Right lobe of liver (tissue), 6 donors: Measurements from ENCODE around the gene MAG. TPM values are rescaled to one million over a fixed set of nuclear protein-coding genes. Genes with fewer than 3 reads are reported as not detected.

Source experiments
- ATAC-seq, 4 donors: fragments of 200-7000 bp; cut with Tn5 transposase; one replicate each; pipeline ENCODE4 v1.9.1; 2020; ENCODE audit warnings: mild to moderate bottlenecking in 4 of 4, moderate library complexity in 4 of 4
- DNase-seq, 3 donors: peaks; one replicate each; pipeline ENCODE4 v3.0.0-alpha.2; 2020
- H3K27ac ChIP-seq, 3 donors: fragments of 200-600 bp; one replicate each; pipeline ENCODE4 v1.8.0; 2022
- H3K27me3 ChIP-seq, 2 donors: fragments of 200-600 bp; one replicate each; pipeline ENCODE4 v1.8.0; 2022
- H3K36me3 ChIP-seq, 4 donors: fragments of 200-600 bp; sonication (generic) in 1 of 4; one replicate each; pipeline versions ENCODE4 v1.5.1 to v1.8.0; 2017 to 2022; ENCODE audit warnings: control low read depth in 1 of 4
- H3K4me1 ChIP-seq, 4 donors: fragments of 200-600 bp; sonication (generic) in 1 of 4; one replicate each; pipeline versions ENCODE4 v1.5.1 to v1.8.0; 2017 to 2022; ENCODE audit warnings: control low read depth in 1 of 4
- H3K4me3 ChIP-seq, 3 donors: fragments of 200-600 bp; one replicate each; pipeline ENCODE4 v1.8.0; 2022
- H3K9me3 ChIP-seq, 4 donors: fragments of 200-600 bp; sonication (generic) in 1 of 4; one replicate each; pipeline versions ENCODE4 v1.5.1 to v1.8.0; 2017 to 2022; ENCODE audit warnings: control low read depth in 1 of 4
- CTCF ChIP-seq, 4 donors: fragments of 200-600 bp in 3 of 4; fragments of 450-650 bp in 1 of 4; IDR thresholded peaks; one replicate each; pipeline versions ENCODE4 v1.5.1 to v1.8.0; 2016 to 2022; ENCODE audit warnings: antibody characterized with exemption in 4 of 4, mild to moderate bottlenecking in 2 of 4
- POLR2A ChIP-seq: fragments of 450-650 bp; IDR thresholded peaks from one replicate; pipeline ENCODE4 v1.6.1; 2017; ENCODE audit warnings: antibody characterized with exemption, mild to moderate bottlenecking
- WGBS: methylation state at CpG from one replicate; pipeline ENCODE4 v1.1.6; 2018; ENCODE audit warnings: low coverage, low lambda C conversion rate; ENCODE audit not compliant: insufficient coverage; ENCODE audit errors: missing lambda C conversion rate; 5-methylcytosine and 5-hydroxymethylcytosine counted together
- intact Hi-C, 2 donors: fragments of 100-400 bp; cut with DNase I; formaldehyde crosslinking; loops; one replicate each; pipeline versions ENCODE4 v1.11.2 to v1.14.1; 2022
- total RNA-seq, 6 experiments: library from RNA; depleted of rRNA in 2 of 6; stranded (reverse); fragments of >200 nt in 2 of 6; fragmentation: NEBNext Ultra II Directional in 3 of 6; extraction: Animal tissue kit (Norgen Biotek cat#: 25700) in 3 of 6; gene quantifications; one replicate each; pipeline versions ENCODE4 v1.1.0 to v1.2.4, GENCODE V29; 2016 to 2023
- donor health status: DM: no; HTN: yes; CAD: no.
- donor health status: DM: no; HTN: no; CAD: no.
- donor health status: DM: no; HTN: no; CAD: no.
- donor health status: DM: no; HTN: yes; CAD: no.
- donor health status: DM: no; HTN: yes; CAD: no.

Gene MAG
- total RNA-seq, 6 experiments from 2014 or later, result 0.40 TPM; not detected in 5

GRCh38 chr19:35347171-35347929, 55.4 kb downstream of the MAG start, which contains the start of gene FFAR1:
TSS of gene FFAR1 (plus strand) at chr19:35347902. CDS start at chr19:35351552, 3,650 bp downstream.
- Histone ChIP-seq H3K27ac (no peak within 1 kb of the TSS), H3K36me3 (no peaks in the 10 kb centered on the region), H3K4me1 (no peaks in the 10 kb centered on the region), H3K27me3 (no peaks in the 10 kb centered on the region), H3K9me3 (no peaks in the 10 kb centered on the region), H3K4me3 (no peak within 1 kb of the TSS)
- TF ChIP-seq CTCF (IDR thresholded peaks at IDR 0.05) (no peak), POLR2A (no peak)
- peak in 3 of 4 donors; percentile 13 to 54 (median 40) for ATAC-seq
- intact Hi-C loops, result loop anchor here in 1 of 2 donors (10.0 kb wide), 1 partner anchor 127 kb away; no protein-coding TSS in a partner anchor
- 44% methylated on average over 15 of the region's 18 CpGs for WGBS
- DNase-seq, result peak in 2 of 3 donors; percentile 35 to 44

DNA sequence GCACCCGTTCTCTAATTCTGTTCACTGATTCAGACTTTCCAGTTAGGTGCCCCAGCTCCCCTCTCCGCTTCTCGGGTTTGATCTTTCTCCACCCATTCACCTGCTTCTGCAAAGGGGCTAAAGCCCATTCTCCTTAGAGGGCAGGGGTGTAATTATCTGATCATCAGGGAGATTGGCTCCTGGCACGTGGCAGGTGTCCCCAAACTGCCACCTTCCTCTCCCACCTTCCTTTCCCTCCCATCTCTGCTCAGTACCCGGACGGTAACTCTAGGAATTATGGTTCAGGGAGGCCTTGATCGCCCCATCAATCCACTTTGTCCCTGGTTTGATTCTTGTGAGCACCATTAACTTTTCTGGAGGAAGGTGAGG, 56.0 kb downstream of the MAG start:
- intact Hi-C loops, result loop anchor here in 1 of 2 donors (10.0 kb wide), 1 partner anchor 127 kb away; no protein-coding TSS in a partner anchor
- no peaks in the 10 kb centered on the region for H3K36me3 ChIP-seq
- TF ChIP-seq POLR2A (no peak), CTCF (IDR thresholded peaks at IDR 0.05) (no peak)
- no peaks in the 10 kb centered on the region for H3K9me3 ChIP-seq
- H3K4me1 ChIP-seq, result no peaks in the 10 kb centered on the region
- DNase-seq, result peak in 2 of 3 donors; percentile 22 to 25
- 67% methylated on average over 7 of the region's 7 CpGs for WGBS
- H3K4me3 ChIP-seq, result no peak overlapping the region
- ATAC-seq, result no peak
- no peaks in the 10 kb centered on the region for H3K27me3 ChIP-seq
- no peak overlapping the region for H3K27ac ChIP-seq

DNA sequence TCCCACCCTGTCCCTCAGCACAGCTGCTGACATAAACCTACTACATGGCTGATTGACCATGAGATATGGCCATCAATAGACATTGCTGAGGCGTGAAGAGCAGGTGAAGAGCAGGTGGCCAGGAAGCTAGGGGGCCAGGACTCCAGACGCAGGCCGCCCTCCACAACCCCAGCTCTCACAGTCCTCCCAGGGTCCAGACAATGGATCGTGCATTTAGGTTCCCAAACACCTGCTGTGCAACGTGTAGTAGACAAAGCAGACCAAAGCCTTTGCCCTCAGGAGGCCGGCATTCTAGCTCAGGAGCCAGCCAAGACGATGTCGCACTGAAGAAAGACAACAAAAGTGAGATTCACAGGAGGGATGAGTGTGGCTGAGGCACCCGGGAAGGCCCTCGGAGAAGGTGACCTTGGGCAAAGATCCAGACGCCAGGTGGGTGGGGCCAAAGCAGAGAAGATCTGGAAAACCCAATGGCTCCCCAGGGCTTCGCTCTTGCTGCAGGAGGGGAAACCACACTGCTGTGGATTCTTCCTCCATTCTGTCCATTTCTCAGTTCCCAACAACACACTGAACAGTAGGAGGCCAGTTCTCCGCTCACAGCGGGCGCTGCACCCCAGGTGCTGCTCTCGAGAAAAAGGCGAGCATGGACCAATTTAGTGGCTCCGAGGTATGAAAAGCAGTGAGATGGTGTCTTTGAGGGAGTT, 57.1 kb downstream of the MAG start:
- Histone ChIP-seq H3K36me3 (no peaks in the 10 kb centered on the region), H3K27ac (no peak overlapping the region), H3K27me3 (no peaks in the 10 kb centered on the region), H3K9me3 (no peaks in the 10 kb centered on the region), H3K4me1 (no peaks in the 10 kb centered on the region), H3K4me3 (no peak overlapping the region)
- intact Hi-C loops, result loop anchor here in 1 of 2 donors (10.0 kb wide), 1 partner anchor 126 kb away; no protein-coding TSS in a partner anchor
- WGBS, result 76% methylated on average over 14 of the region's 18 CpGs
- DNase-seq (peak in 2 of 3 donors; percentile 39 to 40), ATAC-seq (no peak)
- TF ChIP-seq POLR2A, result no peak
- no peak for TF ChIP-seq CTCF (IDR thresholded peaks at IDR 0.05)

GRCh38 chr19:35349614-35350521, 57.9 kb downstream of the MAG start:
- no peak overlapping the region for H3K27ac ChIP-seq
- H3K4me1 ChIP-seq, result no peaks in the 10 kb centered on the region
- intact Hi-C loops, result loop anchor here in 1 of 2 donors (10.0 kb wide), 2 partner anchors 125 to 145 kb away; partner anchors contain the start of gene KRTDAP
- H3K36me3 ChIP-seq, result no peaks in the 10 kb centered on the region
- H3K9me3 ChIP-seq, result no peaks in the 10 kb centered on the region
- no peak for ATAC-seq
- TF ChIP-seq POLR2A, result no peak
- no peak for TF ChIP-seq CTCF (IDR thresholded peaks at IDR 0.05)
- peak in 2 of 3 donors; percentile 42 to 45 for DNase-seq
- H3K4me3 ChIP-seq, result no peak overlapping the region
- 34% methylated on average over 3 of the region's 17 CpGs for WGBS
- H3K27me3 ChIP-seq, result no peaks in the 10 kb centered on the region
